GM23338 (cell line): ENCODE measurements around the gene PKD1L1. TPM values are rescaled to one million over a fixed set of nuclear protein-coding genes. Genes with fewer than 3 reads are reported as not detected.

Experiments
- ATAC-seq: fragments of 200-7000 bp; cut with Tn5 transposase; 3 replicates; pipeline ENCODE4 v1.9.1; 2020
- DNase-seq: peaks from one replicate; pipeline ENCODE4 v3.0.0-alpha.2; 2015; ENCODE audit warnings: low spot score
- H2AFZ ChIP-seq: fragments of 200-600 bp; sonication (generic); 2 replicates; pipeline ENCODE4 v1.8.0; 2016; ENCODE audit warnings: antibody characterized with exemption, mild to moderate bottlenecking, moderate library complexity
- H3F3A ChIP-seq: fragments of 200-600 bp; sonication (generic); replicated peaks from 2 replicates; pipeline ENCODE4 v1.8.0; 2017; ENCODE audit warnings: antibody characterized with exemption, mixed run types, low read depth
- H3K27ac ChIP-seq: fragments of 200-600 bp; sonication (generic); 2 replicates; pipeline ENCODE4 v1.6.1; 2016; ENCODE audit warnings: low read depth
- H3K27me3 ChIP-seq: fragments of 200-600 bp; sonication (generic); 2 replicates; pipeline ENCODE4 v1.8.0; 2016; ENCODE audit warnings: mild to moderate bottlenecking, mixed run types, moderate library complexity; ENCODE audit not compliant: insufficient read depth
- H3K36me3 ChIP-seq: fragments of 200-600 bp; sonication (generic); 2 replicates; pipeline ENCODE4 v1.8.0; 2016; ENCODE audit warnings: mild to moderate bottlenecking; ENCODE audit not compliant: insufficient read depth
- H3K4me1 ChIP-seq: fragments of 200-600 bp; sonication (generic); 2 replicates; pipeline ENCODE4 v1.8.0; 2016; ENCODE audit warnings: mild to moderate bottlenecking, moderate library complexity; ENCODE audit not compliant: insufficient read depth
- H3K4me2 ChIP-seq: fragments of 200-600 bp; sonication (generic); 2 replicates; pipeline ENCODE4 v1.7.1; 2017; ENCODE audit warnings: mixed run types
- H3K4me3 ChIP-seq: fragments of 200-600 bp; sonication (generic); 2 replicates; pipeline ENCODE4 v1.6.1; 2016; ENCODE audit warnings: mixed run types
- H3K79me2 ChIP-seq: fragments of 200-600 bp; sonication (generic); replicated peaks from 2 replicates; pipeline ENCODE4 v1.8.0; 2017; ENCODE audit warnings: mild to moderate bottlenecking; ENCODE audit not compliant: insufficient read depth
- H3K9me2 ChIP-seq: fragments of 200-600 bp; sonication (generic); 2 replicates; pipeline ENCODE4 v1.8.0; 2017; ENCODE audit not compliant: insufficient read depth
- H4K20me1 ChIP-seq: fragments of 200-600 bp; sonication (generic); replicated peaks from 2 replicates; pipeline ENCODE4 v1.8.0; 2017; ENCODE audit warnings: mild to moderate bottlenecking; ENCODE audit not compliant: insufficient read depth
- H3K27ac Mint-ChIP-seq: 2 replicates; pipeline ENCODE4 v1.8.0; 2020; ENCODE audit warnings: inconsistent platforms, mild to moderate bottlenecking, moderate library complexity, mixed read lengths
- H3K27me3 Mint-ChIP-seq: 3 replicates; pipeline ENCODE4 v1.8.0; 2022; ENCODE audit warnings: low read depth, mild to moderate bottlenecking, moderate library complexity, mixed read lengths, inconsistent platforms; ENCODE audit not compliant: insufficient read depth, poor library complexity
- H3K36me3 Mint-ChIP-seq: 3 replicates; pipeline ENCODE4 v1.8.0; 2021; ENCODE audit warnings: low read depth, mild to moderate bottlenecking, inconsistent platforms, moderate library complexity, mixed read lengths
- H3K4me1 Mint-ChIP-seq: 3 replicates; pipeline ENCODE4 v1.8.0; 2020; ENCODE audit warnings: mild to moderate bottlenecking, inconsistent platforms, mixed read lengths
- H3K4me3 Mint-ChIP-seq: 3 replicates; pipeline ENCODE4 v1.8.0; 2021; ENCODE audit warnings: moderate library complexity, mild to moderate bottlenecking, inconsistent platforms, mixed read lengths
- H3K9me3 Mint-ChIP-seq: 3 replicates; pipeline ENCODE4 v1.8.0; 2020; ENCODE audit warnings: moderate library complexity, mild to moderate bottlenecking, inconsistent platforms, mixed read lengths
- CREB1 ChIP-seq: fragments of 250-450 bp; sonication (Bioruptor Pico); IDR thresholded peaks from 2 replicates; pipeline ENCODE4 v1.5.0; 2020; ENCODE audit warnings: low read depth, mild to moderate bottlenecking, moderate library complexity
- CTCF ChIP-seq, 2 experiments: fragments of 200-600 bp in 1 of 2; sonication (generic) in 1 of 2; conservative IDR thresholded peaks; 2 replicates each; pipeline versions ENCODE4 v1.5.1 to v1.6.1; 2016 to 2017; ENCODE audit warnings: antibody characterized with exemption in 2 of 2, low read depth in 2 of 2, mild to moderate bottlenecking in 2 of 2, moderate library complexity in 1 of 2
- EZH2 ChIP-seq: fragments of 200-600 bp; sonication (generic); IDR thresholded peaks from one replicate; pipeline ENCODE4 v1.8.0; 2017; ENCODE audit warnings: antibody characterized with exemption, mild to moderate bottlenecking, low read depth; ENCODE audit not compliant: unreplicated experiment
- EZH2phosphoT487 ChIP-seq: fragments of 200-600 bp; sonication (generic); IDR thresholded peaks from one replicate; pipeline ENCODE4 v1.8.1; 2018; ENCODE audit warnings: antibody characterized with exemption; ENCODE audit not compliant: unreplicated experiment
- JUNB ChIP-seq: IDR thresholded peaks from one replicate; pipeline ENCODE4 v1.6.1; 2016; ENCODE audit warnings: antibody characterized with exemption; ENCODE audit not compliant: unreplicated experiment
- NANOG ChIP-seq: IDR thresholded peaks from 2 replicates; pipeline ENCODE4 v1.6.1; 2016; ENCODE audit warnings: antibody characterized with exemption, borderline replicate concordance
- POLR2AphosphoS5 ChIP-seq: IDR thresholded peaks from 2 replicates; pipeline ENCODE4 v1.6.1; 2016; ENCODE audit warnings: antibody characterized with exemption, low read depth
- REST ChIP-seq: IDR thresholded peaks from one replicate; pipeline ENCODE4 v1.6.1; 2018; ENCODE audit warnings: antibody characterized with exemption; ENCODE audit not compliant: unreplicated experiment
- STAT1 ChIP-seq: IDR thresholded peaks from one replicate; pipeline ENCODE4 v1.6.1; 2016; ENCODE audit warnings: antibody characterized with exemption; ENCODE audit not compliant: unreplicated experiment
- ZNF114 ChIP-seq: fragments of 250-450 bp; sonication (Bioruptor Pico); IDR thresholded peaks from 2 replicates; pipeline ENCODE4 v1.5.0; 2020; ENCODE audit warnings: mild to moderate bottlenecking, moderate library complexity
- ZNF331 ChIP-seq: fragments of 250-450 bp; sonication (Bioruptor Pico); IDR thresholded peaks from 2 replicates; pipeline ENCODE4 v1.5.0; 2020; ENCODE audit warnings: low read depth, mild to moderate bottlenecking, moderate library complexity
- ZNF462 ChIP-seq: fragments of 250-450 bp; sonication (Bioruptor Pico); IDR thresholded peaks from 2 replicates; pipeline ENCODE4 v1.5.0; 2020; ENCODE audit warnings: mild to moderate bottlenecking, moderate library complexity
- polyA plus RNA-seq: library from polyadenylated mRNA; unstranded; fragments of >200 nt; fragmentation: Nextera tagmentation; extraction: Ambion mirVana; gene quantifications from 2 replicates; pipeline ENCODE4 v1.2.1, GENCODE V29; 2016
- total RNA-seq: library from RNA; depleted of rRNA; stranded (reverse); fragments of >200 nt; shearing (Covaris generic); gene quantifications from 2 replicates; pipeline ENCODE4 v1.2.3, GENCODE V29; 2014
- TF ChIP-seq, protein P1 (sequence below): IDR thresholded peaks from 2 replicates; pipeline ENCODE4 v1.6.1; 2016; ENCODE audit warnings: antibody characterized with exemption

PKD1L1 gene
- total and polyA plus RNA-seq, 2 experiments from 2014 or later = 0.03 TPM; not detected in 1

GRCh38 chr7:47839381-47839780, 108.9 kb downstream of the PKD1L1 start:
- no peak overlapping the region for H2AFZ ChIP-seq
- Mint-ChIP-seq H3K27me3 (peaks cover 9% of the 10 kb centered on the region), H3K4me1 (no peaks in the 10 kb centered on the region), H3K9me3 (no peaks in the 10 kb centered on the region; the same call in 2 of the 3 replicates), H3K27ac (no peak overlapping the region), H3K36me3 (no peaks in the 10 kb centered on the region), H3K4me3 (no peak overlapping the region)
- H3K79me2 ChIP-seq = no peaks in the 10 kb centered on the region
- H4K20me1 ChIP-seq = no peaks in the 10 kb centered on the region
- no peak overlapping the region for H3K4me2 ChIP-seq
- no peaks in the 10 kb centered on the region for H3K36me3 ChIP-seq
- H3K27ac ChIP-seq = no peak overlapping the region
- DNase-seq = no peak
- TF ChIP-seq, protein P1, sequence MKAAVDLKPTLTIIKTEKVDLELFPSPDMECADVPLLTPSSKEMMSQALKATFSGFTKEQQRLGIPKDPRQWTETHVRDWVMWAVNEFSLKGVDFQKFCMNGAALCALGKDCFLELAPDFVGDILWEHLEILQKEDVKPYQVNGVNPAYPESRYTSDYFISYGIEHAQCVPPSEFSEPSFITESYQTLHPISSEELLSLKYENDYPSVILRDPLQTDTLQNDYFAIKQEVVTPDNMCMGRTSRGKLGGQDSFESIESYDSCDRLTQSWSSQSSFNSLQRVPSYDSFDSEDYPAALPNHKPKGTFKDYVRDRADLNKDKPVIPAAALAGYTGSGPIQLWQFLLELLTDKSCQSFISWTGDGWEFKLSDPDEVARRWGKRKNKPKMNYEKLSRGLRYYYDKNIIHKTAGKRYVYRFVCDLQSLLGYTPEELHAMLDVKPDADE = no peak
- no peak for TF ChIP-seq CREB1 (CRISPR knock-in tag)
- TF ChIP-seq ZNF114 (CRISPR knock-in tag) = no peak
- TF ChIP-seq ZNF462 (CRISPR knock-in tag) = no peak
- no peak for TF ChIP-seq EZH2
- no peak for TF ChIP-seq EZH2phosphoT487
- TF ChIP-seq STAT1 = no peak
- TF ChIP-seq JUNB = no peak
- TF ChIP-seq REST = no peak
- no peak for TF ChIP-seq POLR2AphosphoS5
- TF ChIP-seq NANOG = no peak
- TF ChIP-seq ZNF331 = no peak
- TF ChIP-seq CTCF (conservative IDR thresholded peaks at IDR 0.05; ENCODE audit: low read depth in 2 of 2) = no peak
- no peak for ATAC-seq
- H3F3A ChIP-seq = no peaks in the 10 kb centered on the region
- no peaks in the 10 kb centered on the region for H3K9me2 ChIP-seq
- H3K27me3 ChIP-seq = no peaks in the 10 kb centered on the region
- no peak overlapping the region for H3K4me3 ChIP-seq
- H3K4me1 ChIP-seq = no peaks in the 10 kb centered on the region
